ENCODE data around the gene CDC25C.
"Not testable (repeated sequence)": the region's sequence is repeated elsewhere in the genome, so short reads cannot be mapped to it uniquely, and the experiment has no call there.

The CDC25C gene

GRCh38 chr5:138349852-138350562 lies 18.4 kb upstream of the CDC25C start:
- no peak for DNase-seq (ENCODE audit: low read depth in 1 of 2, low spot score in 1 of 2)

GRCh38 chr5:138346889-138347288 lies 15.3 kb upstream of the CDC25C start:
- DNase-seq (ENCODE audit: low read depth in 1 of 2, low spot score in 1 of 2) = no peak

- no peak for DNase-seq (ENCODE audit: low read depth in 1 of 2, low spot score in 1 of 2)
Measured at GRCh38 chr5:138344887-138345622, 13.5 kb upstream of the CDC25C start.

- no peak for DNase-seq (ENCODE audit: low read depth in 1 of 2, low spot score in 1 of 2)
Measured at GRCh38 chr5:138340008-138340407, 8.4 kb upstream of the CDC25C start.

GRCh38 chr5:138339464-138339863 lies 7.9 kb upstream of the CDC25C start:
- DNase-seq (ENCODE audit: low read depth in 1 of 2, low spot score in 1 of 2) = no peak

GRCh38 chr5:138339091-138339456 lies 7.5 kb upstream of the CDC25C start:
- no peak for DNase-seq (ENCODE audit: low read depth in 1 of 2, low spot score in 1 of 2)

- no peak for DNase-seq (ENCODE audit: low read depth in 1 of 2, low spot score in 1 of 2)
Measured at GRCh38 chr5:138338411-138339090, 6.9 kb upstream of the CDC25C start.

GRCh38 chr5:138337685-138338410 lies 6.2 kb upstream of the CDC25C start, which contains the start of gene FAM53C:
FAM53C (plus strand) TSS chr5:138338266; CDS start chr5:138341336, 3,070 bp downstream.
- DNase-seq (ENCODE audit: low read depth in 1 of 2, low spot score in 1 of 2) = peak; percentile 88 to 96

GRCh38 chr5:138336952-138337684 lies 5.5 kb upstream of the CDC25C start:
- DNase-seq (ENCODE audit: low read depth in 1 of 2, low spot score in 1 of 2) = no peak

- no peak for DNase-seq (ENCODE audit: low read depth in 1 of 2, low spot score in 1 of 2)
Measured at GRCh38 chr5:138334867-138335447, 3.4 kb upstream of the CDC25C start.

- DNase-seq (ENCODE audit: low read depth in 1 of 2, low spot score in 1 of 2) = no peak
Measured at GRCh38 chr5:138330813-138331448, 673 bp downstream of the CDC25C start.

- not testable (repeated sequence) for DNase-seq (ENCODE audit: low read depth in 1 of 2, low spot score in 1 of 2)
Measured at GRCh38 chr5:138318211-138318610, 13.4 kb downstream of the CDC25C start.

- no peak for DNase-seq (ENCODE audit: low read depth in 1 of 2, low spot score in 1 of 2)
Measured at GRCh38 chr5:138316355-138316754, 15.2 kb downstream of the CDC25C start.

GRCh38 chr5:138315751-138316278 lies 15.8 kb downstream of the CDC25C start:
- no peak for DNase-seq (ENCODE audit: low read depth in 1 of 2, low spot score in 1 of 2)

- DNase-seq (ENCODE audit: low read depth in 1 of 2, low spot score in 1 of 2) = no peak
Measured at GRCh38 chr5:138305797-138306196, 25.8 kb downstream of the CDC25C start.

GRCh38 chr5:138303372-138303771 lies 28.2 kb downstream of the CDC25C start:
- DNase-seq (ENCODE audit: low read depth in 1 of 2, low spot score in 1 of 2) = no peak

GRCh38 chr5:138289296-138289695 lies 42.3 kb downstream of the CDC25C start:
- no peak for DNase-seq (ENCODE audit: low read depth in 1 of 2, low spot score in 1 of 2)

GRCh38 chr5:138287246-138287645 lies 44.4 kb downstream of the CDC25C start:
- no peak for DNase-seq (ENCODE audit: low read depth in 1 of 2, low spot score in 1 of 2)

- no peak for DNase-seq (ENCODE audit: low read depth in 1 of 2, low spot score in 1 of 2)
Measured at GRCh38 chr5:138282920-138283742, 48.5 kb downstream of the CDC25C start.

Data from activated CD4-positive, alpha-beta T cell treated with anti-CD3 and anti-CD28 coated beads, Interleukin-2, amount 50 U/mL, for 24 hours (primary cell).